Neural cell (in vitro differentiated cells): Measurements from ENCODE around the gene KLK4. TPM values are rescaled to one million over a fixed set of nuclear protein-coding genes. Genes with fewer than 3 reads are reported as not detected.
"Not testable (repeated sequence)": the region's sequence is repeated elsewhere in the genome, so short reads cannot be mapped to it uniquely, and the experiment has no call there.

ENCODE experiments used
- H2AFZ ChIP-seq: fragments of 200-600, 300-800 bp; sonication (generic), shearing (Covaris generic); 2 replicates; pipeline ENCODE4 v1.6.0; 2014; ENCODE audit warnings: low read depth, mild to moderate bottlenecking, antibody characterized with exemption, low read length, moderate library complexity
- H3F3A ChIP-seq: fragments of 200-600 bp; shearing (Covaris generic); 2 replicates; pipeline ENCODE4 v1.6.1; 2016; ENCODE audit warnings: mild to moderate bottlenecking, moderate library complexity, mixed read lengths, antibody characterized with exemption, low read length; ENCODE audit not compliant: insufficient read depth, poor library complexity, severe bottlenecking
- H3K27ac ChIP-seq: fragments of 200-600, 300-800 bp; sonication (generic), shearing (Covaris generic); 2 replicates; pipeline ENCODE4 v1.5.1; 2014; ENCODE audit warnings: mild to moderate bottlenecking, low read length, moderate library complexity
- H3K27me3 ChIP-seq: fragments of 300-800, 200-600 bp; sonication (generic), shearing (Covaris generic); 2 replicates; pipeline ENCODE4 v1.6.0; 2014; ENCODE audit warnings: mild to moderate bottlenecking, low read depth, low read length, moderate library complexity; ENCODE audit not compliant: insufficient read depth
- H3K36me3 ChIP-seq: fragments of 300-800, 200-600 bp; sonication (generic), shearing (Covaris generic); 2 replicates; pipeline ENCODE4 v1.5.1; 2014; ENCODE audit warnings: mild to moderate bottlenecking, antibody characterized with exemption, low read length, moderate library complexity; ENCODE audit not compliant: insufficient read depth
- H3K4me2 ChIP-seq: fragments of 300-800, 200-600 bp; sonication (generic), shearing (Covaris generic); 2 replicates; pipeline ENCODE4 v1.6.0; 2014; ENCODE audit warnings: mild to moderate bottlenecking, low read length
- H3K4me3 ChIP-seq: fragments of 300-800, 200-600 bp; sonication (generic), shearing (Covaris generic); 2 replicates; pipeline ENCODE4 v1.5.1; 2014; ENCODE audit warnings: mild to moderate bottlenecking, low read length, moderate library complexity
- H3K79me2 ChIP-seq: fragments of 200-600 bp; shearing (Covaris generic); replicated peaks from 2 replicates; pipeline ENCODE4 v1.6.0; 2014; ENCODE audit warnings: mild to moderate bottlenecking, low read length, moderate library complexity; ENCODE audit not compliant: insufficient read depth
- H3K9ac ChIP-seq: fragments of 300-800, 200-600 bp; sonication (generic), shearing (Covaris generic); 2 replicates; pipeline ENCODE4 v1.6.1; 2016; ENCODE audit warnings: mild to moderate bottlenecking, low read length, mixed read lengths
- H3K9me2 ChIP-seq: fragments of 200-600 bp; shearing (Covaris generic); 2 replicates; pipeline ENCODE4 v1.6.1; 2016; ENCODE audit warnings: mild to moderate bottlenecking, low read length, mixed read lengths; ENCODE audit not compliant: insufficient read depth
- H3K9me3 ChIP-seq: fragments of 200-600, 300-800 bp; sonication (generic), shearing (Covaris generic); 2 replicates; pipeline ENCODE4 v1.6.1; 2016; ENCODE audit warnings: mild to moderate bottlenecking, mixed run types, low read length, moderate library complexity, mixed read lengths
- H4K20me1 ChIP-seq: fragments of 200-600 bp; shearing (Covaris generic); 2 replicates; pipeline ENCODE4 v1.6.1; 2016; ENCODE audit warnings: mild to moderate bottlenecking, mixed run types; ENCODE audit not compliant: insufficient read depth
- EP300 ChIP-seq: fragments of 450-650 bp; conservative IDR thresholded peaks from 2 replicates; pipeline ENCODE4 v1.6.1; 2014; ENCODE audit warnings: antibody characterized with exemption, mild to moderate bottlenecking, moderate library complexity; ENCODE audit not compliant: poor library complexity, severe bottlenecking
- EZH2 ChIP-seq: fragments of 200-600, 300-800 bp; shearing (Covaris generic), sonication (generic); IDR thresholded peaks from 2 replicates; pipeline ENCODE4 v1.6.1; 2014; ENCODE audit warnings: antibody characterized with exemption, low read length, borderline replicate concordance, mild to moderate bottlenecking; ENCODE audit not compliant: insufficient read depth, poor library complexity, severe bottlenecking
- MXI1 ChIP-seq: fragments of 450-650 bp; conservative IDR thresholded peaks from 2 replicates; pipeline ENCODE4 v1.6.1; 2014; ENCODE audit warnings: antibody characterized with exemption, mild to moderate bottlenecking; ENCODE audit not compliant: poor library complexity, severe bottlenecking
- POLR2AphosphoS5 ChIP-seq: IDR thresholded peaks from 2 replicates; pipeline ENCODE4 v1.6.1; 2012
- RAD21 ChIP-seq: fragments of 450-650 bp; conservative IDR thresholded peaks from 2 replicates; pipeline ENCODE4 v1.6.1; 2014; ENCODE audit warnings: antibody characterized with exemption, mild to moderate bottlenecking, moderate library complexity
- SMC3 ChIP-seq: fragments of 450-650 bp; conservative IDR thresholded peaks from 2 replicates; pipeline ENCODE4 v1.6.1; 2014; ENCODE audit warnings: antibody characterized with exemption, mild to moderate bottlenecking, moderate library complexity; ENCODE audit not compliant: poor library complexity
- TAF1 ChIP-seq: IDR thresholded peaks from 2 replicates; pipeline ENCODE4 v1.6.1; 2012; ENCODE audit warnings: low read depth
- polyA plus RNA-seq: library from polyadenylated mRNA; depleted of rRNA; stranded (reverse); fragments of >200 nt; gene quantifications from 2 replicates; pipeline ENCODE4 v1.2.3, GENCODE V29; 2014
- TF ChIP-seq, protein P1 (sequence below): IDR thresholded peaks from 2 replicates; pipeline ENCODE4 v1.6.1; 2012; ENCODE audit warnings: borderline replicate concordance
- TF ChIP-seq, protein P2 (sequence below): fragments of 450-650 bp; IDR thresholded peaks from 2 replicates; pipeline ENCODE4 v1.5.1; 2014; ENCODE audit warnings: antibody characterized with exemption, mild to moderate bottlenecking, moderate library complexity; ENCODE audit not compliant: poor library complexity, severe bottlenecking

Gene KLK4
- polyA plus RNA-seq, 1 donor from 2014 or later: not detected

- Histone ChIP-seq H3K4me3 (no peak overlapping the region), H3K27ac (no peak overlapping the region), H3K9ac (no peak overlapping the region), H3K4me2 (no peak overlapping the region), H3K27me3 (no peaks in the 10 kb centered on the region), H3K9me2 (no peaks in the 10 kb centered on the region), H3F3A (no peaks in the 10 kb centered on the region), H2AFZ (no peak overlapping the region), H3K79me2 (no peaks in the 10 kb centered on the region), H3K9me3 (no peaks in the 10 kb centered on the region), H4K20me1 (no peaks in the 10 kb centered on the region), H3K36me3 (no peaks in the 10 kb centered on the region)
- TF ChIP-seq EZH2 (no peak), EP300 (no peak), SMC3 (no peak), MXI1 (no peak), POLR2AphosphoS5 (no peak), RAD21 (no peak), TAF1 (no peak)
- TF ChIP-seq, protein P1, sequence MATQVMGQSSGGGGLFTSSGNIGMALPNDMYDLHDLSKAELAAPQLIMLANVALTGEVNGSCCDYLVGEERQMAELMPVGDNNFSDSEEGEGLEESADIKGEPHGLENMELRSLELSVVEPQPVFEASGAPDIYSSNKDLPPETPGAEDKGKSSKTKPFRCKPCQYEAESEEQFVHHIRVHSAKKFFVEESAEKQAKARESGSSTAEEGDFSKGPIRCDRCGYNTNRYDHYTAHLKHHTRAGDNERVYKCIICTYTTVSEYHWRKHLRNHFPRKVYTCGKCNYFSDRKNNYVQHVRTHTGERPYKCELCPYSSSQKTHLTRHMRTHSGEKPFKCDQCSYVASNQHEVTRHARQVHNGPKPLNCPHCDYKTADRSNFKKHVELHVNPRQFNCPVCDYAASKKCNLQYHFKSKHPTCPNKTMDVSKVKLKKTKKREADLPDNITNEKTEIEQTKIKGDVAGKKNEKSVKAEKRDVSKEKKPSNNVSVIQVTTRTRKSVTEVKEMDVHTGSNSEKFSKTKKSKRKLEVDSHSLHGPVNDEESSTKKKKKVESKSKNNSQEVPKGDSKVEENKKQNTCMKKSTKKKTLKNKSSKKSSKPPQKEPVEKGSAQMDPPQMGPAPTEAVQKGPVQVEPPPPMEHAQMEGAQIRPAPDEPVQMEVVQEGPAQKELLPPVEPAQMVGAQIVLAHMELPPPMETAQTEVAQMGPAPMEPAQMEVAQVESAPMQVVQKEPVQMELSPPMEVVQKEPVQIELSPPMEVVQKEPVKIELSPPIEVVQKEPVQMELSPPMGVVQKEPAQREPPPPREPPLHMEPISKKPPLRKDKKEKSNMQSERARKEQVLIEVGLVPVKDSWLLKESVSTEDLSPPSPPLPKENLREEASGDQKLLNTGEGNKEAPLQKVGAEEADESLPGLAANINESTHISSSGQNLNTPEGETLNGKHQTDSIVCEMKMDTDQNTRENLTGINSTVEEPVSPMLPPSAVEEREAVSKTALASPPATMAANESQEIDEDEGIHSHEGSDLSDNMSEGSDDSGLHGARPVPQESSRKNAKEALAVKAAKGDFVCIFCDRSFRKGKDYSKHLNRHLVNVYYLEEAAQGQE: no peak
- TF ChIP-seq, protein P2, sequence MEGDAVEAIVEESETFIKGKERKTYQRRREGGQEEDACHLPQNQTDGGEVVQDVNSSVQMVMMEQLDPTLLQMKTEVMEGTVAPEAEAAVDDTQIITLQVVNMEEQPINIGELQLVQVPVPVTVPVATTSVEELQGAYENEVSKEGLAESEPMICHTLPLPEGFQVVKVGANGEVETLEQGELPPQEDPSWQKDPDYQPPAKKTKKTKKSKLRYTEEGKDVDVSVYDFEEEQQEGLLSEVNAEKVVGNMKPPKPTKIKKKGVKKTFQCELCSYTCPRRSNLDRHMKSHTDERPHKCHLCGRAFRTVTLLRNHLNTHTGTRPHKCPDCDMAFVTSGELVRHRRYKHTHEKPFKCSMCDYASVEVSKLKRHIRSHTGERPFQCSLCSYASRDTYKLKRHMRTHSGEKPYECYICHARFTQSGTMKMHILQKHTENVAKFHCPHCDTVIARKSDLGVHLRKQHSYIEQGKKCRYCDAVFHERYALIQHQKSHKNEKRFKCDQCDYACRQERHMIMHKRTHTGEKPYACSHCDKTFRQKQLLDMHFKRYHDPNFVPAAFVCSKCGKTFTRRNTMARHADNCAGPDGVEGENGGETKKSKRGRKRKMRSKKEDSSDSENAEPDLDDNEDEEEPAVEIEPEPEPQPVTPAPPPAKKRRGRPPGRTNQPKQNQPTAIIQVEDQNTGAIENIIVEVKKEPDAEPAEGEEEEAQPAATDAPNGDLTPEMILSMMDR: no peak
These were observed 14.0 kb downstream of the KLK4 start for GRCh38 chr19:50897191-50897607.

- Histone ChIP-seq H3K27ac (no peak overlapping the region), H3K79me2 (no peaks in the 10 kb centered on the region), H4K20me1 (no peaks in the 10 kb centered on the region), H3K9me2 (no peaks in the 10 kb centered on the region), H3K27me3 (no peaks in the 10 kb centered on the region), H2AFZ (no peak overlapping the region), H3F3A (no peaks in the 10 kb centered on the region), H3K4me3 (no peak overlapping the region), H3K36me3 (no peaks in the 10 kb centered on the region), H3K9ac (no peak overlapping the region), H3K9me3 (no peaks in the 10 kb centered on the region), H3K4me2 (no peak overlapping the region)
- no peak for TF ChIP-seq RAD21
- no peak for TF ChIP-seq EZH2
- no peak for TF ChIP-seq MXI1
- TF ChIP-seq SMC3: no peak
- no peak for TF ChIP-seq POLR2AphosphoS5
- TF ChIP-seq, protein P1: no peak
- TF ChIP-seq TAF1: no peak
- TF ChIP-seq EP300: no peak
- TF ChIP-seq, protein P2: no peak
These were observed 14.5 kb downstream of the KLK4 start for GRCh38 chr19:50896591-50897190.

GRCh38 chr19:50896089-50896590 lies 15.1 kb downstream of the KLK4 start:
- H3K9me2 ChIP-seq, H3K79me2 ChIP-seq, H3K9me3 ChIP-seq, H3K4me3 ChIP-seq, H3K27me3 ChIP-seq, H4K20me1 ChIP-seq, H2AFZ ChIP-seq, H3K4me2 ChIP-seq, H3K27ac ChIP-seq, H3K9ac ChIP-seq, H3K36me3 ChIP-seq, H3F3A ChIP-seq: not testable (repeated sequence)
